Mesenchymal stem cell (in vitro differentiated cells and primary cell): ENCODE measurements around the gene TBC1D12.

Experiments used
- DNase-seq: peaks from one replicate; pipeline ENCODE4 v3.0.0-alpha.2; 2013
- H2AFZ ChIP-seq: one replicate; pipeline ENCODE4 v1.6.1; 2013; ENCODE audit warnings: low read depth, mild to moderate bottlenecking, control low read depth, inconsistent platforms, low read length, moderate library complexity
- H2AK5ac ChIP-seq: 2 replicates; pipeline ENCODE4 v1.6.1; 2013; ENCODE audit warnings: low read length, moderate library complexity, mild to moderate bottlenecking, inconsistent platforms; ENCODE audit not compliant: severe bottlenecking
- H2BK120ac ChIP-seq: one replicate; pipeline ENCODE4 v1.6.1; 2013; ENCODE audit warnings: low read depth, mild to moderate bottlenecking, inconsistent platforms, low read length, moderate library complexity
- H2BK12ac ChIP-seq, 2 experiments: one replicate each; pipeline ENCODE4 v1.6.1; 2013; ENCODE audit warnings: inconsistent platforms in 2 of 2, low read length in 2 of 2, mild to moderate bottlenecking in 2 of 2, moderate library complexity in 2 of 2, control low read depth in 1 of 2
- H2BK15ac ChIP-seq: one replicate; pipeline ENCODE4 v1.6.1; 2013; ENCODE audit warnings: mild to moderate bottlenecking, low read depth, inconsistent platforms; ENCODE audit not compliant: poor library complexity, severe bottlenecking
- H2BK5ac ChIP-seq: 2 replicates; pipeline ENCODE4 v1.6.1; 2013; ENCODE audit warnings: low read depth, mild to moderate bottlenecking, low read length, control low read depth, inconsistent platforms; ENCODE audit not compliant: poor library complexity, severe bottlenecking
- H3K14ac ChIP-seq, 2 experiments: one replicate each; pipeline ENCODE4 v1.6.1; 2013; ENCODE audit warnings: inconsistent platforms in 2 of 2, low read length in 2 of 2, control low read depth in 1 of 2, mild to moderate bottlenecking in 1 of 2, moderate library complexity in 1 of 2
- H3K18ac ChIP-seq, 2 experiments: one replicate each; pipeline ENCODE4 v1.6.1; 2013; ENCODE audit warnings: inconsistent platforms in 2 of 2, low read length in 2 of 2, control low read depth in 1 of 2, low read depth in 1 of 2, mild to moderate bottlenecking in 1 of 2
- H3K23ac ChIP-seq, 2 experiments: one replicate each; pipeline ENCODE4 v1.6.1; 2013; ENCODE audit warnings: inconsistent platforms in 2 of 2, low read length in 2 of 2, mild to moderate bottlenecking in 2 of 2, moderate library complexity in 2 of 2, control low read depth in 1 of 2
- H3K27ac ChIP-seq: 2 replicates; pipeline ENCODE4 v1.5.1; 2013; ENCODE audit warnings: mild to moderate bottlenecking, moderate library complexity, low read length, control low read depth, inconsistent platforms; ENCODE audit not compliant: poor library complexity, severe bottlenecking
- H3K27me3 ChIP-seq, 2 experiments: 2 replicates each; pipeline versions ENCODE4 v1.6.1 to v1.7.0; 2013; ENCODE audit warnings: low read length in 2 of 2, mild to moderate bottlenecking in 2 of 2, moderate library complexity in 2 of 2, control low read depth in 1 of 2, inconsistent platforms in 1 of 2; ENCODE audit not compliant: control insufficient read depth in 1 of 2, insufficient read depth in 1 of 2
- H3K36me3 ChIP-seq, 2 experiments: 2 replicates each; pipeline versions ENCODE4 v1.6.1 to v1.7.0; 2013; ENCODE audit warnings: low read length in 2 of 2, control low read depth in 1 of 2, inconsistent platforms in 1 of 2, low read depth in 1 of 2, mild to moderate bottlenecking in 1 of 2; ENCODE audit not compliant: insufficient read depth in 2 of 2, control insufficient read depth in 1 of 2
- H3K4ac ChIP-seq, 2 experiments: one replicate each; pipeline ENCODE4 v1.6.1; 2013; ENCODE audit warnings: inconsistent platforms in 2 of 2, low read length in 2 of 2, mild to moderate bottlenecking in 2 of 2, moderate library complexity in 2 of 2, control low read depth in 1 of 2, low read depth in 1 of 2
- H3K4me1 ChIP-seq: 2 replicates; pipeline ENCODE4 v1.6.1; 2013; ENCODE audit warnings: low read depth, low read length, control low read depth; ENCODE audit not compliant: control insufficient read depth, insufficient read depth
- H3K4me2 ChIP-seq: 2 replicates; pipeline ENCODE4 v1.6.1; 2013; ENCODE audit warnings: low read length, mild to moderate bottlenecking, inconsistent platforms; ENCODE audit not compliant: poor library complexity, severe bottlenecking
- H3K4me3 ChIP-seq, 2 experiments: 2 replicates each; pipeline versions ENCODE4 v1.5.1 to v1.7.0; 2013; ENCODE audit warnings: low read length in 2 of 2, mild to moderate bottlenecking in 2 of 2, control low read depth in 1 of 2, low read depth in 1 of 2; ENCODE audit not compliant: insufficient read depth in 1 of 2
- H3K79me1 ChIP-seq: replicated peaks from 2 replicates; pipeline ENCODE4 v1.6.1; 2013; ENCODE audit warnings: mild to moderate bottlenecking, control low read depth, low read length, inconsistent platforms; ENCODE audit not compliant: poor library complexity, severe bottlenecking
- H3K9ac ChIP-seq: 2 replicates; pipeline ENCODE4 v1.7.0; 2013; ENCODE audit warnings: mild to moderate bottlenecking, low read length, moderate library complexity
- H3K9me3 ChIP-seq: 2 replicates; pipeline ENCODE4 v1.7.0; 2013; ENCODE audit warnings: mild to moderate bottlenecking, low read length; ENCODE audit not compliant: control insufficient read depth
- H4K8ac ChIP-seq: one replicate; pipeline ENCODE4 v1.6.1; 2013; ENCODE audit warnings: inconsistent platforms, mild to moderate bottlenecking, low read length, moderate library complexity
- H4K91ac ChIP-seq: one replicate; pipeline ENCODE4 v1.6.1; 2013; ENCODE audit warnings: mild to moderate bottlenecking, low read length, inconsistent platforms
- WGBS: methylation state at CpG from one replicate; pipeline ENCODE4 v1.1.7; 2013; ENCODE audit warnings: mixed read lengths; 5-methylcytosine and 5-hydroxymethylcytosine counted together

The TBC1D12 gene

GRCh38 chr10:94443549-94443948 is 41.2 kb downstream of the TBC1D12 start:
- H2AK5ac ChIP-seq: no peak overlapping the region
- H3K36me3 ChIP-seq: no peaks in the 10 kb centered on the region
- no peak overlapping the region for H3K18ac ChIP-seq
- no peak overlapping the region for H2BK5ac ChIP-seq
- H3K14ac ChIP-seq: no peak overlapping the region
- WGBS: 65% methylated on average over 4 of the region's 4 CpGs
- H3K79me1 ChIP-seq: peaks cover 19% of the 10 kb centered on the region
- no peak overlapping the region for H2BK120ac ChIP-seq
- H4K8ac ChIP-seq: no peak overlapping the region
- no peak overlapping the region for H4K91ac ChIP-seq
- no peak overlapping the region for H2BK12ac ChIP-seq
- no peak overlapping the region for H3K4me3 ChIP-seq
- peaks cover 2% of the 10 kb centered on the region for H3K4me1 ChIP-seq
- no peak overlapping the region for H2BK15ac ChIP-seq
- no peak overlapping the region for H2AFZ ChIP-seq
- no peak overlapping the region for H3K27ac ChIP-seq
- no peaks in the 10 kb centered on the region for H3K9me3 ChIP-seq
- no peak overlapping the region for H3K4me2 ChIP-seq
- H3K4ac ChIP-seq: no peak overlapping the region
- no peak overlapping the region for H3K23ac ChIP-seq
- DNase-seq: peak; percentile 81
- H3K9ac ChIP-seq: no peak overlapping the region
- no peaks in the 10 kb centered on the region for H3K27me3 ChIP-seq

DNA sequence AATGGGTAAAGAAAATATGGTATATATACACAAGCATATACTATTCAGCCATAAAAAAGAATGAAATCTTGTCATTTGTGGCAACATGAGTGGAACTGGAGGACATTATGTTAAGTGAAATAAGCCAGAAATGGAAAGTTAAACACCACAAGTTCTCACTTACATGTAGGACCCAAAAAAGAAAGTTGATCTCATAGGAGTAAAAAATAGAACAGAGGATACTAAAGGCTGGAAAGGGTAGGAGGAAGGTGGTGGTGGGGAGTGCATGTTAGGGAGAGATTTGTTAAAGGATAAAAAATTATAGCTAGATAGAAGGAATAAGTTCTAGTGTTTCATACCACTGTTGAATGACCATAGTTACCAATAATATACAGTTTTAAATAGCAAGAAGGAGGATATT is 48.4 kb downstream of the TBC1D12 start:
- Histone ChIP-seq H3K4me2 (no peak overlapping the region), H3K79me1 (peaks cover 8% of the 10 kb centered on the region), H2AFZ (no peak overlapping the region), H3K4ac (no peak overlapping the region), H3K4me3 (no peak overlapping the region), H3K36me3 (peaks cover 3 to 8% of the 10 kb centered on the region in 2 experiments), H2AK5ac (no peak overlapping the region), H3K4me1 (no peaks in the 10 kb centered on the region), H3K27ac (no peak overlapping the region), H3K18ac (no peak overlapping the region), H3K27me3 (no peaks in the 10 kb centered on the region), H2BK120ac (no peak overlapping the region), H2BK5ac (no peak overlapping the region), H2BK15ac (no peak overlapping the region), H3K9ac (no peak overlapping the region), H3K9me3 (peaks cover 7% of the 10 kb centered on the region), H3K14ac (no peak overlapping the region), H2BK12ac (no peak overlapping the region), H3K23ac (no peak overlapping the region), H4K8ac (no peak overlapping the region), H4K91ac (no peak overlapping the region)
- no peak for DNase-seq

DNA sequence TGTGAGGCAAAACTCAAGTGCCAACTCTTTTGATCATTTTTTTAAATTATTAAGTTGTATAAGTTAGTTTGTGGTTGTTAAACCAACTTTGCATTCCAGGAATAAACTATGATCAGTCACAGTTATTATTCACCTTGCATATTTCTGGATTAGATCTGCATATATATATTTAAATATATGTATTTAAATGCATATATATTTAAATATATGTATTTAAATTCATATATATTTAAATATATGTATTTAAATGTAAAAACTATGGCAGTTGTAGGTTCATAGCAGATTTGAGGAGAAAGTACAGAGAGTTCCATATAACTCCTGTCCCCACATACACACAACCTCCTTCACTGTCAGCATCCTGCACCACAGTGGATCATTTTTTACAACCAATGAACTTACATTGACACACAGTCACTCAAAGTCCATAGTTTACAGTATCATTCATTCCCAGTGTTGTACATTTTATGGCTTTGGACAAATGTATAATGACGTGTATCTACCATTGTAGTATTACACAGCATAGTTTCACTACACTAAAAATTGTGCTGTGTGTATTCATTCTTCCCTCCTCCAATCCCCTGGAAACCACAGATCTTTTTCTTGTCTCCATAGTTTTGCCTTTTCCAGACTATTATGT is 49.7 kb downstream of the TBC1D12 start:
- no peak overlapping the region for H2AFZ ChIP-seq
- no peak overlapping the region for H2BK12ac ChIP-seq
- no peak overlapping the region for H3K4ac ChIP-seq
- H3K4me2 ChIP-seq: no peak overlapping the region
- H2BK5ac ChIP-seq: no peak overlapping the region
- DNase-seq: no peak
- no peak overlapping the region for H4K8ac ChIP-seq
- H2BK120ac ChIP-seq: no peak overlapping the region
- no peak overlapping the region for H3K18ac ChIP-seq
- no peaks in the 10 kb centered on the region for H3K4me1 ChIP-seq
- H3K14ac ChIP-seq: no peak overlapping the region
- no peak overlapping the region for H3K9ac ChIP-seq
- H3K4me3 ChIP-seq: no peak overlapping the region
- H2BK15ac ChIP-seq: no peak overlapping the region
- no peaks in the 10 kb centered on the region for H3K27me3 ChIP-seq
- no peak overlapping the region for H3K23ac ChIP-seq
- peaks cover 6% of the 10 kb centered on the region for H3K79me1 ChIP-seq
- peaks cover 10% of the 10 kb centered on the region for H3K9me3 ChIP-seq
- H3K36me3 ChIP-seq: peaks cover 3 to 8% of the 10 kb centered on the region in 2 experiments
- no peak overlapping the region for H2AK5ac ChIP-seq
- H4K91ac ChIP-seq: no peak overlapping the region
- no peak overlapping the region for H3K27ac ChIP-seq
- WGBS: 100% methylated on average over 1 of the region's 1 CpG

- DNase-seq: no peak
- Histone ChIP-seq H2AFZ (no peak overlapping the region), H3K23ac (no peak overlapping the region), H3K18ac (no peak overlapping the region), H2BK12ac (no peak overlapping the region), H3K4ac (no peak overlapping the region), H4K91ac (no peak overlapping the region), H3K36me3 (peaks cover 8 to 18% of the 10 kb centered on the region in 2 experiments), H3K14ac (no peak overlapping the region), H3K79me1 (peaks cover 31% of the 10 kb centered on the region), H2BK15ac (no peak overlapping the region), H3K9ac (no peak overlapping the region), H2BK5ac (no peak overlapping the region), H3K27ac (no peak overlapping the region), H3K27me3 (no peaks in the 10 kb centered on the region), H3K4me2 (no peak overlapping the region), H3K9me3 (peaks cover 27% of the 10 kb centered on the region), H2BK120ac (no peak overlapping the region), H3K4me3 (no peak overlapping the region), H2AK5ac (no peak overlapping the region), H4K8ac (no peak overlapping the region), H3K4me1 (no peaks in the 10 kb centered on the region)
- WGBS: 100% methylated on average over 1 of the region's 2 CpGs
Observed at GRCh38 chr10:94456942-94457341, 54.6 kb downstream of the TBC1D12 start.
